Measurements from ENCODE around the gene TPSD1.
"Not testable (repeated sequence)": the region's sequence is repeated elsewhere in the genome, so short reads cannot be mapped to it uniquely, and the experiment has no call there.

The TPSD1 gene

DNA sequence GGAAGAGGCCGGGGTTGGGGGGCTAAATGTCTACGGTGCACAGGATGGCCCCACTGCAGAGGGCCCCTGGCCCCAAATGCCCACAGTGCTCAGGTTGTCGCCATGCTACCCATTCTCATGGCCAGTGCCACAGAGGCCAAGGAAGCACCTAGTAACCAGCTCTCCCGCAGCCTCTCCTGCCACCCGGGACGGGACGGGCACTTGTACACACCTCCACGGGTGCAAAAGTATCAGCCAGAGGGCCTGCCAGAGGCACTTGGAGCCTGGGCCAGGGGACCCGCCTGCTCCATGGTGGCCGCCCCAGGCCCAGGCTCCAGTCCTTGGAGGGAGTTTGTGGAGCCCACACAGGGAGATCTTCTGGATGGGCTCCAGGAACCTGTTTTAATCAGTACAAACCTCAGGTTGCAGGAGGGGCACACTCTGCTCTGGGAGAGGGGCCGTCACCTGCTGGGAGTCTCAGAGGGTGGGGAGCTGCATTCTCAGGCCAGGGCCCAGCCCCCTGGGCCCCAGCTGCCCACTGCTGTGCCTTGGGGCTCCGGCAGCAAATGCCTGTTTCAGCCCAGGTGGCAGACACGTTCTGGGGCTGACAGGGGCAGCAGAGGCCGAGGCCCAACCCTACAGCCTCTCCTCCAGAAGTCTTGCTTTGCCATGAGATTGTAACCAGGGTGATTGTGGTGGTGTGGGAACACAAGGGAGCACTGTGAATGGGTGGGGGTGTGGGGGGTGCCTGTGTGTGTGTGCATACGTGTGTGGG lies 7.9 kb downstream of the TPSD1 start:
- DNase-seq, result no peak

DNA sequence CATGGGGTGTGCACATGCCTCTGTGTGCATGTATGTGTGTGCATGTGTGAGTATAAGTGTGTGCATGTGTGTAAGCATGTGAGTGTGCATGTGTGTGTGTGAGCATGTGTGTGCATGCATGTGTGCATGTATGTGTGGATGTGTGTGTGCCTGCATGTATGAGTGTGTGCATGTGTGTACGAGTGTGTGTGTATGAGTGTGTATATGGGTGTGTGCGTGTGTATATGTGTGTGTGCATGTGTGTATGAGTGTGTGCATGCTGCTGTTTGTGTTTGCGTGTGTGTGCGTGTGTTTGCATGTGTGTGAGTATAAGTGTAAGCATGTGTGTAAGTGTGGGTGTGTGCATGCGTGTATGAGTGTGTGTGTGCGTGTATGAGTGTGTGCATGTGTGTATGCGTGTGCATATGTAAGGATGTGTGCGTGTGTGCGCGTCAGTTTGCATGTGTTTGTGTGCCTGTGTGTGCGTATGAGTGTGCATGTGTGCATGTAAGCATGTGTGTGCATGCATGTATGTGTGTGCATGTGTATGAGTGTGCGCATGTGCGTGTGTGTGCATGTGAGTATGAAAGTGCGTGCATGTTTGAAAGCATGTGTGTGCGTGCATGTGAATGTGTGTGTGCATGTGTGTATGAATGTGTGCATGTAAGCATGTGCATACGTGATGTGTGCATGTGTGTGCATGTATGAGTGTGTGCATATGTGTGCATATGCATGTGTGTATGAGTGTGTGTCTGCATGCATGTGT lies 8.6 kb downstream of the TPSD1 start:
- no peak for DNase-seq

DNA sequence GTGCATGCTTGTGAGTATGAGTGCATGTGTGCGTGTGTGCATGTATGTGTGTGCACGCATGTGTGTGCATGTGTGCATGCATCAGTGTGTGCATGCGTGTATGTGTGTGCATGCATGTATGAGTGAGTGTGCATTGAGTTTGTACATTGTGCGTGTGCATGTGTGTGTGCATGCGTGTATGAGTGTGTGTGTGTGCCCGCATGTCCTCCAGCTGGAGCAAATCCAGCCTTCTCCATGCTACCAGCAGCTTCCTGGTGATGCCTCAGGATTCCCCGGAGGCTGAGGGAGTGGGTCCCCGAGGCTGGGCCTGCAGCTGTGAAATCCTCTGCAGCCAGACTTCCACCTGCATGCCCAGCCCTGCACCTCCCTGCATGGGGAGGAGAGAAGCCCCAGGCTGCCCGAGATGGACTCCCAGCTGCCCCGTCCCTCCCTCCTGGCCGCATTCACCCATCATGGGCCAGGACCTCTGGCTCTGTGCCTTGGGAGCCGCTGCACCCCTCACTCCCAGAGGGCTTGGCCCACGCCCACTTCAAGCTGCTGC lies 9.3 kb downstream of the TPSD1 start:
- DNase-seq, result no peak

DNA sequence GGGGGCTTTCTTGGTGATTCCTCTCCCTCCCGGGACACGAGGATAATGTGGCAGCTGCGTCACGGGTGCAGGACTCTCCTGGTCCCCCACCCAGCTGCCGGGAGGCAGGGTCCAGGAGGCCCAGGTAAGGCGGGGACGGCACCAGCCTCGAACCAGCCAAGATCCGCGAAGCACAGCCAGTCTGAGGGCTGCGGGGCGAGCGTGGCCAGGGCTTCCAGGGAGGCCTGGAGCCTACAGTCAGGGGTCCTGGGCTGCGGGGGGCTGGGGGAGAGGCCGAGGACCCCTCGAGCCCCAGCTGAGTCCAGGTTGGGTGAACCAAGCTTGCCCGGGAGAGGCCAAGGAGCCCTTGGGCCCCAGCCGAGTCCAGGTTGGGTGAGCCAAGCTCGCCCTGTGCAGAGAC lies 10.0 kb downstream of the TPSD1 start:
- DNase-seq, result no peak

DNA sequence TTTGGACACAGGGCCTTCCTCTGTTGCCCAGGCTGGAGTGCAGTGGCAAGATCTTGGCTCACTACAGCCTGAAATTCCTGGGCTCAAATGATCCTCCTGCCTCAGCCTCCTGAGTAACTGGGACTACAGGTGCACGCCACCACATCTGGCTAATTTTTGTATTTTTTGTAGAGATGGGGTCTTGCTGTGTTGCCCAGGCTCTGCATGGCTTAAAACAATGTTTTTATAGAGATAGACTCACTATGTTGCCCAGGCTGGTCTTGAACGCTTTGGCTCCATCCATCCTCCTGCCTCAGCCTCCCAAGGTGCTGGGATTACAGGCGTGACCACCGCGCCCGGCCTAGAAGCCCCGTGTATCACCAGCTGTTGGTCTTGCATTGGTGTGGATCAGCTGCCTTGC lies 13.5 kb downstream of the TPSD1 start:
- not testable (repeated sequence) for DNase-seq

DNA sequence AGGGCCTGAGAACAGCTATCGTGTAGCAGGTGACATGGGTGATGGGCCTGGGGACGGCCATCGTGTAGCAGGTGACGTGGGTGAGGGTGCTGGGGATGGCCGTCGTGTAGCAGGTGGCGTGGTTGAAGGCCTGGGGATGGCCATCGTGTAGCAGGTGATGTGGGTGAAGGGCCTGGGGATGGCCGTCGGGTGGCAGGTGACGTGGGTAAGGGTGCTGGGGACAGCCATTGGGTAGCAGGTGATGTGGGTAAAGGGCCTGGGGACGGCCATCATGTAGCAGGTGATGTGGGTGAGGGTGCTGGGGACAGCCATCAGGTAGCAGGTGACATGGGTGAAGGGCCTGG lies 15.5 kb downstream of the TPSD1 start:
- no peak for DNase-seq

DNA sequence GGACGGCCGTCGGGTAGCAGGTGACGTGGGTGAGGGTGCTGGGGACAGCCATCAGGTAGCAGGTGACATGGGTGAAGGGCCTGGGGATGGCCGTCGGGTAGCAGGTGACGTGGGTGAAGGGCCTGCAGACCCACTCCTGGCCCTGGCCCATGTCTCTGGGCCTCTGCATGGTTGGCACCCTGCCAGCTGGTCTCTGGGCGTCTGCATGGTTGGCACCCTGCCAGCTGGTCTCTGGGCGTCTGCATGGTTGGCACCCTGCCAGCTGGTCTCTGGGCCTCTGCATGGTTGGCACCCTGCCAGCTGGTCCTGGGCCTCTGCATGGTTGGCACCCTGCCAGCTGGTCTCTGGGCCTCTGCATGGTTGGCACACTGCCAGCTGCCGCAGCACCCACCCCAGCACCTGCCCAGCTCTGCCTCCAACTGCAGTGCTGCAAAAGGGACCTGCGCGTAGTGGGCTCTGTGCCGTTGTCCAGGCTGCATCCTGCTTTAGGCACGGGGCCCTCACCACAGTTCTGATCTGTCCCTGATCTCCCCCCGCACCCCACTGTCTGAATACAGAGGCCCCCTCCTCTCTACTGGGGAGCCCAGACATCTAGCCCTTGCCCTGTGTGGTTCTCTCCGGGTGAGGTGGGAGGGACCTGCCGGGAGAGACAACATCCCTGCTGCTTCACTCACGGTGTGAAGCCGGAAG lies 16.0 kb downstream of the TPSD1 start:
- DNase-seq, result not testable (repeated sequence)

DNA sequence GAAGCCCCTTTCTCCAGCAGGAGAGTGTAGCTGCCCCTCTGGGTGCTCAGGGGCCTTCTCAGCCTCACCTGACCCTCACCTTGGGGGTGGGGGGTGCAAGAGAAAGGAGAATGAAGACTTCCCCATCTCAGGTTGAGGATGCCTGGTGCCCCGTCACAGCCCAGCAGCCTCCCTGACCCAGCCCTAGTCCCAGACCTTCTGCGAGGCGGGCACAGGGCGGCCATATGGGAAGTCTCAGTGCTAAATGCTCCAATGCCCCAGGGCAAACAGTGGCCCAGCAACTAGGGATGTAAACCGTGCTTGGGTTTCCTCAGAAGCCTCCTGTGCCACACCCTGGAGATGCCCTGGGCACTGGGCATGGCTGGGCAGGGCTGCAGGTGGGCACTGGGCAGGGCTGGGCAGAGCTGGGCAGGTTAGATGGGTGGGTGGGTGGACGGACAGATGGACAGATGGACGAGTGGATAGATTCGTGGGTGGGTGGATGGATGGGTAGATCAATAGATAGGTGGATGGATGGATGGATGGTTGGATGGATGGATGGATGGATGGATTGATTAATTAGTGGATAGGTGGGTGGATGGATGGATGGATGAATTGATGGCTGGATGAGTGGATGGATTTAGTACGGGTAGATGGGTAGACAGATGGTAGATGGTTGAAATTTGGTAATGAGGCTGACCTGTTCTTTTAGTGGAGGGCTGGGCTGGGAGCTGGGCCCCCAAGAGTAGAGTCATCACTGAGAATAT lies 16.8 kb downstream of the TPSD1 start:
- no peak for DNase-seq

DNA sequence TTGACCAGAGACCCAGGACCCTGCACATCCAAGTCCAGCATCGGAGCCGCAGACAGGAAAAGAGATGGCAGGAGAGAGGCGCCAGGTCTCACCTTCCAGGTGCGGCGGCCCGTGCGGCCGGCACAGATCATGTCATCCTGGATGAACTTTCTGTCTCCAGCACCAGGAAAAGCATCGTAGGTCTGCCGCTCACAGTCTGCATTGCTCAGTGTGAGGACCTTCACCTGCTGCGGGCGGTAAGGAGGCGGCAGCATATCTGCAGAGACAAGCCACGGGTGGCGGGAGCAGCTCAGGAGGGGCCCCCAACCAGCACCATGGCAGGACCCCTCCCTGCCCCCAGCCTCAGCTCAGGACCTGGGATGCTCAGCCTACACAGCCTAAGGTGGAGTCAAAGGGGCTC lies 17.9 kb downstream of the TPSD1 start:
- DNase-seq, result no peak

DNA sequence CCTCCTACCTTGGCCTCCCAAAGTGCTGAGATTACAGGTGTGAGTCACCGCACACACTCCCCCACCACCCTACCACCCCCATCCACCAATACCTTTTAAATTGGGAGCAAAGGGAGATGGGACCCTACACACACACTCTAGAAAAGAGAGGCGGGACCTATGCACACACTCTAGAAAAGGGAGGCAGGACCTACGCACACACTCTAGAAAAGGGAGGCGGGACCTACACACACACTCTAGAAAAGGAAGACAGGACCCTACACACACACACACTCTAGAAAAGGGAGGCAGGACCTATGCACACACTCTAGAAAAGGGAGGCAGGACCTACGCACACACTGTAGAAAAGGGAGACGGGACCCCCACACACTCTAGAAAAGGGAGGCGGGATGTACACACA lies 18.9 kb downstream of the TPSD1 start:
- DNase-seq, result no peak

DNA sequence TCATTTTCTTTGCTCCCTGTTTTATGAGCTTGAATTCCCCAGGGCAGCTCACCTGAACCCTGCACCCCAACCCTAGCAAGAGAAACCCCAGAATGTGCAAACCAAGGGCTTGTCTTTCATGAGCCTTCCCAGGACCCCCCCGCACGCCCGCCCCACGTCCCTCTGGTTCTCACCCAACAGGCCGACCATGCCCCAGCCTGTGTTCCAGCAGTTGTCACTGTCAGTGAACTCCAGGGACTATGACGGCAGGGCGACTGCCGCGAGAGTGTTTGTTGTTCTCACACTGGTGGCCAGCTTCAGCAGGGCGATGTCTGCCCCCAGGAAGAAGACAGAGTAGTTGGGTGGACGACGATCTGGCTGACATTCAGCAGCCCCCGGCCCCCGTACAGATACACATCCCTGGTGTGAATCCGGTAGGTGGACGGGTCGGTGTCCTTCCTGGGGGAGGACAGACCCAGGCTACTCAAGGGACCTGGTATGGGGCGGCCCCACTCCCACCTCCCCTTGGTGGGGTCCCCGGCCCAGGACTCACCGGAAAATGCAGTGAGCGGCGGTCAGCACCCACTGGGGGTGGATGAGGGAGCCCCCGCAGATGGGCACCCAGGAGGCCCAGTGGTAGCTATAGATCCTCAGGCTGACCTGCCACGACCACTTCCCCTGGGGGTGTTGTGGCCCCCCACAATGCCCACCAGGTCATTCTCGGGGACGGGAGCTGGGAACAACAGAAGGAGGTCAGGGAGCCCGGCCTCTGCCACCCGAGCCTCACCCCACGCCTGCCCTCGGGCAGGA lies 20.1 kb downstream of the TPSD1 start:
- no peak for DNase-seq

DNA sequence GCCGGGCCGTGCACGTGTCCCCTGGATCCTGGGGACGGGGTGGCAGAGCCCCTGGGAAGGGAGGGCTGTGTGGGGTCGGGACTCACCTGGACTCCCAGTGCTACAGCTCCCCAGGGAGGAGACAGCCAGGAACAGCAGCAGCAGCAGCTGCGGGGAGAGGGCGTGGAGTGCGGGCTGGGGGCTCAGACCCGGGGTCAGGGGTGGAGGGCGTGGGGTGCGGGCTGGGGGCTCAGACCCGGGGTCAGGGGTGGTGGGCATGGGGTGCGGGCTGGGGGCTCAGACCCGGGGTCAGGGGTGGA lies 20.7 kb downstream of the TPSD1 start:
- DNase-seq, result no peak

DNA sequence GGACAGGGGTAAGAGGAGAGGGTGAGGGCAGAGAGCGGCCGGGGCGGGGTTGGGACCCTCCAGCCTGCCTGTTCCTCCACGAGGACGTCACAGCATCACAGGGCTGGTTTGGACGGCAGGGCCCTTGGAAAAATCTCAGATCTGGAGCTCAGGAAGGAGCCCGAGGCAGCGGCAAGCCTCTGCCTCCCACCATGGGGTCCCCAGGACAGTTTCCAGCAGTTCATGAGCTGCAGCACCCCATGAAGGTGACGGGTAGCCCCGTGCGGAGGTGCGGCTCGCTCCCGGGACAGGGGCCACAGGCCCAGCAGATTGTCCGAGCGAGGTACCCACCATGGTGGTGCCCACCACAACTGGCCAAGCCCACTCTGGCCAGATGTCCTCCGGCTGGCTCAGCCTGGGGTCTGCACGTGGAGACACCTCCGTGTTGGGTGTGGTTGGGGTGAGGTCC lies 21.3 kb downstream of the TPSD1 start:
- no peak for DNase-seq

DNA sequence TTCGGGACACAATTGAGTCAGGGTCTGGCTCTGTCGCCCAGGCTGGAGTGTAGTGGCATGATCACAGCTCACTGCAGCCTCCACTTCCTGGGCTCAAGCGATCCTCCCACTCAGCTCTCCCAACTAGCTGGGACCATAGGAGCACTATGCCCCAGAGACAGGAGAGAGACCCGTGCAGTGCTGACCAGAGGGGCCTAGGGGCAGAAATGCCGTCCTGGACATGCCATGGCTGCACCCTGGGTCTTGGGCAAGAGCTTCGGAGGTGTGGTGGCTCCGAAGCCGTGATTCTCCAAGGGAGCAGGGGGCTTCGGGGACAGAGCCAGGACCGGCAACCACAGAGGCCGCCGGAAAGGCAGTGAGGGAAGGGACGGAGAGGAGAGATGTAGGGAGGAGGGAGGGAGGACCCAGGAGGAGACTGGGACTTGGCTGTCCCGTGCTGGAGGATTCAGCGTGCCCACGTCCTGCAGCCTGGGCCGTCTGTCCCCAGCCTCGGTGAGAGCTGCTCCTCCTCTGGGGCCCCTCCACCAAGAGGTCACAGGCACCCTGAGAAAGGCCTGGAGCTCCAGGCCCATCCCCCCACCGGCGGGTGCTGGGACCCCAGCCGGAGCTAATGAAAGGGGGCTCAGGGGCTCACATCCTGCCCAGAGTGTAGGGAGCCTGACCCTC lies 21.9 kb downstream of the TPSD1 start:
- DNase-seq, result no peak

DNA sequence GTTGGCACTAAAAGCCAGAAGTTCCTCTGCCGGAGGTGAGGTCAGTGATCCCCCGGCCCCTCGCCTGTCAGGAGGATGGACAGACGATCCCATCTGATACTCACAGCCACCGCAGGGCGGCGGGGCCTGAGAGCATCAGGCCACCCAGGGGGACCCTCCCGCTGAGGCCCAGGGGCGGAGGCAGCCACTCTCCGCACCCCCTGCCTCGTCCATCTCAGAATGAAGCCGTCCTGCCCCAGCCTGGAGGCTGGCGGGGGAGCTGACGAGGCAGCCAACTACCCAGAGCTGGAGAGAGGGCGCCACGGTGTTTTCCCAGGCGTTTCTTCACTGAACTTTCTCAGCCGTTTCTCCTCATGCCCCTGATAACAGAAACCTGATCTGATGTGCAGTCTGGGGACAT lies 22.6 kb downstream of the TPSD1 start:
- no peak for DNase-seq

DNA sequence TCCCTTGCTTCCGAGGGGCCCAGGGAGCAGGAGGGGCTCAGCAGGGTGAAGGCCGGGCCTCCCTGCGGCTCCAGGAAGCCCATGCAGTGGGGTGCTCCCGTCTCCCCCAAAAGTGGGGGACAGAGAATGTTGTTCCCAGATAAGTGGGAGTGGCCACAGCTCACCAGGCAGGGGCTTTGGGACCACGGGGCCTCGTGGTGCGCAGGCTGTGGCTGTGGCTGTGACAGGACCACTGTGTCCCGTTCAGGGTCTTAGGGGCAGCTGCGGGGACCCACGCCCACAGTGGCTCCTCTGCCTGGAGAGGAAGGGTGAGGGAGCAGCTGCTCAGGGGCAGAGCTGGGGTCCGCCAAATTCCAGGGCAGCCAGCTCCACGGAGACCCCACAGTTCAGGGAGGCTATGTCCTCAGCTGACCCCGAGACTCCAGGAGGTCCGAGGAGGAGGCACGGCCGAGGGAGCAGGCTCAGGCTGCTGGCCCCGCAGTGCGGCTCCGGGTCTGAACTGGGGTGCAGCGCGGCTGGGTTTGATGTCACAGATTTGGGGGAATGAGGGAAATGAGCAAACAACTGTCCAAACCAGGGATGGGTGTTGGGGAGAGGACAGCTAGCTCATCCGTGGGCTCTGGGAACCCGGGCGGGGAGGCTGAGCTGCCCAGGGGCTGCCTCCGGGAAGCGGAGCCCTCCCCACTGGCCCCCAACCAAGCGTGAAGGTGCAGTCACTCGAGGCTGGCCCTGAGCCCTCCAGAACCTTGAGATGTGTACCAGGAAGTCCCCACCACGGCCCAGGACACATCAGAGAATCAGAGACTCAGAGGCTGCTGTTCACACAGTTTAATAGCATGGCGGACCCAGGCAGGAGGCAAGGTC lies 23.4 kb downstream of the TPSD1 start:
- no peak for DNase-seq

DNA sequence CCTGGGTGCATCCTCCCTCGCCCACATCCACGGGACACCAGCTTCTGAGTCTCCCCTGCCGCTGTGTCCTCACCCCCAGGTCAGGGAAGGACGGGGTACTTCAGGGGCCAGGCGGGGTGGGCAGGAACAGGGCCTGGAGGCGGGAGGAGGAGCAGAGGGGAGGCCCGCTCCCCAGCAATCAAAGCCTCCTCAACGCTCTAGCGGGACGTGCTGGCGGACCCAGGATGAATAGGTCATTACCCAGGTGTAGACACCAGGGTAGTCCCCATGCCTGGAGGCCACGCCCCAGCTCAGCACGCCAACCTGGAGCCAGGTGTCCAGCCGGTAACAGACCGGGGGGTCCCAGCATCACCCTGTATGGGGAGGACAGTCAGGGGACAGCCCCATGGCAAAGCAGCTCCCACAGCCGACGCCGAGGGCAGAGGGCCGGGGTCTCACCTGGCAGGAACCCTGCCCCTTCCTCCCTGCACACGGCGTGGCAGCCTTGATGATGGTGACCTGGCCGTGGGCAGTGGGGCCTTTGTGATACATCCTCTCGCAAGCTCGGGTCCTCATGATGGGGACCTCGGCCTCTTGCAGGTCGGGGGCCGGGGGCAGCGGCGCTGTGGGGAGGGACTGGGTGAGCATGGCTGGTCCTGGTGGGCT lies 24.2 kb downstream of the TPSD1 start:
- DNase-seq, result no peak

DNA sequence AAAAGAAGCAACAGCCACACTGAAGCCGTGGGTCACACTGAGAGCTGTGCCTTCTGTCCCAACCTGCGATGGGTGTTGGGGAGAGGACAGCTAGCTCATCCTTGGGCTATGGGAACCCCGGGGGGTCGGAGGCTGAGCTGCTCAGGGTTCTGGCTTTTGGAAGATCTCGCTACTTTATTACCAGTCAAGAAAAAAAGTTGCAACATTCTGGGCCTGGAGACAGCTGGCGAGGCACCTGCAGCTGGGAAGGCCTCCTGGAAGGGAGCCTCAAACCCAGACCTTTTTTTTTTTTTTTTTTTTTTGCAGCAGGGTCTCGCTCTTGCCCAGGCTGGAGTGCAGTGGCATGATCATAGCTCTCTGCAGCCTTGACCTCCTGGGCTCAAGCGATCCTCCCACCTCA lies 24.9 kb downstream of the TPSD1 start:
- DNase-seq, result no peak

DNA sequence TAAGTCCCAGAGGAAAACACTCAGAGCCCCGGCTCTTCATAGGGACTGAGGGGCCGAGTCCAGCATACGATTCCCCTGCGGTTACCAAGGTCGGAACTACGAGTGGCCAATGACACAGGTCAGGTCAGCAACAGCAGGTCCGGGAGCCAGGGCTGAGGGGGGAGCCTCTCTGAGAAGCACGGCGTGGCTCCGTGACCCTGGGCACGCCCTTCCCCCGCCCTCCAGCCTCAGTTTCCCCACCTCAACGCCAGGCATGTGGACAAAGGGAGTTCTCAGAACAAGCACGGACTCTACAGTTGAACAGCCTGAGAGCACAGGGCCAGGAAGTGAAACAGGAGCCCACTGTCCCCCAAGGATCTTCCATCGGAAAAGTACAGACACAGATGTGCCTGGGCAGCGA lies 25.6 kb downstream of the TPSD1 start:
- no peak for DNase-seq

All from inflammatory macrophage (primary cell).